Limb (tissue), 2 donors: Measurements from ENCODE around the gene AADACL2.
A peak's percentile ranks its signal among the peaks of the same experiment; 100 is the strongest.

Source experiments
- DNase-seq, 2 donors: peaks; one replicate each; pipeline ENCODE4 v3.0.0-alpha.2; 2016; ENCODE audit errors: extremely low spot score in 2 of 2

The AADACL2 gene, protein sequence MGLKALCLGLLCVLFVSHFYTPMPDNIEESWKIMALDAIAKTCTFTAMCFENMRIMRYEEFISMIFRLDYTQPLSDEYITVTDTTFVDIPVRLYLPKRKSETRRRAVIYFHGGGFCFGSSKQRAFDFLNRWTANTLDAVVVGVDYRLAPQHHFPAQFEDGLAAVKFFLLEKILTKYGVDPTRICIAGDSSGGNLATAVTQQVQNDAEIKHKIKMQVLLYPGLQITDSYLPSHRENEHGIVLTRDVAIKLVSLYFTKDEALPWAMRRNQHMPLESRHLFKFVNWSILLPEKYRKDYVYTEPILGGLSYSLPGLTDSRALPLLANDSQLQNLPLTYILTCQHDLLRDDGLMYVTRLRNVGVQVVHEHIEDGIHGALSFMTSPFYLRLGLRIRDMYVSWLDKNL

GRCh38 chr3:151733613-151734012 lies at the start of gene AADACL2:
Gene AADACL2 (plus strand): TSS chr3:151733927. CDS start chr3:151734036, 109 bp downstream.
- DNase-seq: no peak

DNA sequence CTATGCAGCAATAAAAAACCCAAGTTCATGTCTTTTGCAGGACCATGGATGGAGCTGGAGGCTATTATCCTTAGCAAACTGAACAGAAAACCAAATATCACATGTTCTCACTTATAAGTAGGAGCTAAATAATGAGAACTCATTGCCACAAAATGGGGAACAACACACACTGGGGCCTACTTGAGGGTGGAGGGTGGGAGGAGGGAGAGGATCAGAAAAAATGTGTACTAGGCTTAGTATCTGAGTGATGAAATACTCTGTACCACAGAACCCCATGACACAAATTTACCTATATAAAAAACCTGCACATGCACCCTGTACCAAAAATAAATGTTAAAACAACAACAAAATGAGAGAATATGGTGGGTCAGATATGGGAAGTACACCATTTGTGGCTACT lies 49.6 kb upstream of the AADACL2 start:
- DNase-seq: no peak

DNA sequence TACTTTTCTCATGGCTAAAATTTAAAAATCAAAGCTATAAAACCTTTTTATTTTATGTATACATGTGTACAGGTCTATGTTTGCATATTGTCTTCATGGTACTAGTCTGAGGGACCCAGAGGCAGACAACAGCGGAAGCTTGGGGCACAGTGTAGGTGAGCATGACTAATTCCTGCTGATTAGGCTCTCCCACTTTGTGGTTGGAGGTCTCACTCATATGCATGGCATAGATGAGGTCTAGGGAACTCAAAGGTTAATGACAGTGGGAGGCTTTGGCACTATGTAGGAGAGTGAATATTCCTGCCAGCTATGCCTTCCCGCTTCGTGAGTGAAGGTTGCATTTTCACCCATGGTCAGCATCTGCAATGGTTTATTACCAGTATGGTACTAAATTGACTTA lies 47.5 kb upstream of the AADACL2 start:
- DNase-seq: no peak

DNA sequence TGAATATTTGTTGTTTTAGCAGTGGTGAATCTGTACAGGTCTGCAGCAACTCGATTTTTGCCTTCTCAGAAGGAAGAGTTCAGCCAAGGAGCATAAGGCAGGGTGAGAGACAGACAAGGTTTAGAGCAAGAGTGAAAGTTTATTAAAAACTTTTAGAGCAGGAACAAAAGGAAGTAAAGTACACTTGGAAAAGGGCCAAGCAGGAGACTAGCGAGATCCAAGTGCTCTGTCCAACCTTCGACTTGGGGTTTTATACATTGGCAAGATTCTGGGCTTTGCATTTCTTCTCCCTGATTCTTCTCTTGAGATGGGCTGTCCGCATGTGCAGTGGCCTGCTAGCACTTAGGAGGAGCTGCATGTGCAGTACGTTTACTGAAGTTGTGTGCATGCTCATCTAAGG lies 46.7 kb upstream of the AADACL2 start:
- peak in 1 of 2 donors; percentile 53 for DNase-seq

DNA sequence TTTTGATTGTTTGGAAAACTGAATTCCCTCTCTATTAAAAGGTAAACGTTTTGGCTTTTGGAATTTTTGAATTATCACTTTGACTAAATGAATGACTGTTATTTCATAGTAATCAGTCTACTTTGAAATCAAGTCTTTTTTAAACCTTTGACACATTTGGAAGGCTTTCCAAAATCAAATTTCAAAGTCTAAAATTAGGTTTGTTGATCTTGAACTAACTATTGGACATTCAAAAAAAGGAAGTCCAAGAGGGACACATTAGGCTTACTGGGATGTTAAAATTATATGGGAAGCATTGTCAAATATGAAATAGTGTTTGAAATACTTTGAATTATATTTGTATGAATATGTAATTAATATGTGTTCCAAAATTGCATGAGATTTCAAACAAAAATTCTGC lies 45.2 kb upstream of the AADACL2 start:
- DNase-seq: no peak

DNA sequence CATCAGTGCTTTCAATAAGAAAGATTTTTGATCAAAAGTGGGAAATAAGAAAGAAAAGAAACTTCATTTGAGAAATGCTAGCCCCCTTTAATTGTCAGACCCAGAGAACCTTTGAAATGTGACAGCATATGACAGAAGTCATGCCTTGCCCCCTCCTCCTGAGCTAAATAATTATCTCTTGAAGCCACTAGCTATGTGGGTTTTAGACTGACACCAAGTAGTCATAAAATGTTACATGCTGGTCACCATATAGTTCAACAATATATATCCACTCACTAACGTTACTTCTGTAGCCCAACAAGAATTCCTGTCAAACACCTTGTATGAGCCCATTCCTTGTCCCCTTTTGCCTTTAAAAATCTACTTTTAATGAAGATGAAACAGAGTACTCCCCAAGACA lies 43.1 kb upstream of the AADACL2 start:
- no peak for DNase-seq

DNA sequence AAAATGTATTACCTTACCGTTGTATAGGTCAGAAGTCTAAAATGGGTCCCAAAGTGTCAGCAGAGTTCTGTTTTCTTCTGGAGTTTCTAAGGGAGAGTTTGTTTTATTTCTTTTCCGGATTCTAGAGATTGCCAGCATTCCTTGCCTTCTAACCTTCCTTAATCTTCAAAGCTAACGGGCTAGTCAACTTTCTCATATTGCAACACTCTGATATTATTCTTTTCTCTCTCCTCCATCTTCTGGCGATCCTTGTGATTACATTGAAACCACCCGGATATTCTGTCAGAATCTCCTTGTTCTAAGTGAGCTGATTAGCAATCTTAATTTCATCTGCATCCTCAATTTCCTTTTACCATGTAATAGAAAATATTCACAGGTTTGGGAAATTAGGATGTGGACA lies 36.2 kb upstream of the AADACL2 start:
- no peak for DNase-seq

GRCh38 chr3:151707216-151707615 lies 26.5 kb upstream of the AADACL2 start:
- no peak for DNase-seq

DNA sequence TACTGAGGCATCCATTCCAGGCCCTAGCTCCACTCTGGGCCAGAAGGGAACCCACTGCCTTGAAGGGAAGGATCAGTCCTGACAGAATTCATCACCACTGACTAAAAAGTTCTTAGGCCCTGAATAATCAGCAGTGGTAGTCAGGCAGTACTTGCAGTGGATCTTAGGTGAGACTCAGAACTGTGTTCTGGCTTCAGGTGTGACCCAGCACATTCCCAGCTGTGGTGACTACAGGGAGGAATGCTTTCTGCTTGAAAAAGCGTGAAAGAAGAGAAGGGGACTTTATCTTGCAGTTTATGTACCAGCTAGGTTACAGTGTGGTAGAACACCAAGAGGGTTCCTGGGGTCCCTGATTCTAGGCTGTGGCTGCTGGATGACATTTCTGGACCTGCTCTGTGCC lies 24.9 kb upstream of the AADACL2 start:
- DNase-seq: no peak

GRCh38 chr3:151709847-151710246 lies 23.9 kb upstream of the AADACL2 start:
- no peak for DNase-seq

- DNase-seq: no peak
Measured at GRCh38 chr3:151721294-151721693, 12.4 kb upstream of the AADACL2 start.

DNA sequence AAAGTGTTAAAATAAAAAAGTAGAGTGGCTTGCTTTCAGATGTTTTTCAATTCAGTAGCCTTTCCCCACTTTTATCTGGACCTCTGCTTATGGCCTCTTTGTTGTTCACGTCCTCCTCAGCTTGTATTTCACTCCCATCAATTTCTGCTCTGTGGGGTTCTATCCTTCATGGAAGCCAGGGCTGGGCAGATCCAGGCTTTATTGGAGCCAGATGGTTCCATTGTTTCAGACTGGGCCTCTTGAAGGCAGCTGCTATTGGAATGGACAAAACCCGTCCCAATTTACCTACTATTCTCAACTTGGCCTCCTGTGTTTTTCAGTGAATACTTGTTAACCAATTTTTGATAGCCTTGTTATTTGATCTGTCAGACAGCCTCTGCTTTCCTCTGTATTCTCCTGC lies 10.9 kb upstream of the AADACL2 start:
- DNase-seq: no peak

GRCh38 chr3:151724576-151725562 lies 8.9 kb upstream of the AADACL2 start:
- no peak for DNase-seq

DNA sequence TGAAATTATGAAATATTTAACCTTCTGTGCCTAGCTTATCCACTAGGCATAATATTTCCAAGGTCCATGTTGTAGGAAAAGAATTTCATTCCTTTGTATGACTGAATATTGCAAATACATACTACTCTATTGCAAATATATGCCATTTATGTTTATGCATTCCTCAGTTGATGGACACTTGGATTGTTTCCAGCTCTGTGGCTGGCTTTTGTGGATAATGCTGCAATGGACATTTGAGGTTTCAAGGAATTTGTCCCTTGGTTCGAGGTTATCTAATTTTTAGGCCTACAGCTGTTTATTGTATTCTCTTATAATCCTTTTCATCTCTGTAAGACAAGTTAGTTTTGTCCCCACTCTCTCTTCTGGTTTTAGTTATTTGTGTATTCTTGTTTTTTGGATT lies 7.7 kb upstream of the AADACL2 start:
- no peak for DNase-seq

- DNase-seq: no peak
Measured at GRCh38 chr3:151732861-151733260, 866 bp upstream of the AADACL2 start.

DNA sequence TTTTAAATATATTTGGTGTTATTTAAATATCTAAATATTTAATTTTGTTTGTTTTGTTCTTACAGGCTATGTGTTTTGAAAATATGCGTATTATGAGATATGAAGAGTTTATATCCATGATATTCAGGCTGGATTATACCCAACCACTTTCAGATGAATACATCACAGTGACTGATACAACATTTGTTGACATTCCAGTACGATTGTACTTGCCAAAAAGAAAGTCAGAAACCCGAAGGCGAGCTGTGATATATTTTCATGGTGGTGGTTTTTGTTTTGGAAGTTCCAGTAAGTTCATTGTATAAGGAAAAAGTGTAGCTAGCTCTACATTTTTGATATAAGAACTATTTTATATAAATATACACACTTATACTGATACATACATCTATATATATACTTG lies 6.9 kb downstream of the AADACL2 start:
- DNase-seq: no peak

DNA sequence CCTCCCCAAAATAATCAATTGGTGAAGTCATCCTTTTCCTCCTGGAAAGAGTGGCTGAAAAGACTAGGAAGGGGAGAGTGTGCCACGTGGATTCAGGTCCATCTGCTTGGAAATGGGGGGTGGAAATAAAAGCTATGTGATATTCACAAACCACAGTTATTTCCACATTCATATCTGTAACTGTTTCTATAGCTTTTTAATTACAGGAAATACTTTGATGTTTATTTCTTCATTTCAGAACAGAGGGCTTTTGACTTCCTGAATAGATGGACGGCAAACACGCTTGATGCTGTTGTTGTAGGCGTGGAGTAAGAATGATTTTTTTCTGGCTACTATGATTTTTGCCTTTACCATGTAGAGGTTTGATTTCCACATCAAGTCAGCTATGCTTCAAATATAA lies 10.1 kb downstream of the AADACL2 start:
- no peak for DNase-seq

GRCh38 chr3:151750181-151750580 lies 16.5 kb downstream of the AADACL2 start:
- no peak for DNase-seq

DNA sequence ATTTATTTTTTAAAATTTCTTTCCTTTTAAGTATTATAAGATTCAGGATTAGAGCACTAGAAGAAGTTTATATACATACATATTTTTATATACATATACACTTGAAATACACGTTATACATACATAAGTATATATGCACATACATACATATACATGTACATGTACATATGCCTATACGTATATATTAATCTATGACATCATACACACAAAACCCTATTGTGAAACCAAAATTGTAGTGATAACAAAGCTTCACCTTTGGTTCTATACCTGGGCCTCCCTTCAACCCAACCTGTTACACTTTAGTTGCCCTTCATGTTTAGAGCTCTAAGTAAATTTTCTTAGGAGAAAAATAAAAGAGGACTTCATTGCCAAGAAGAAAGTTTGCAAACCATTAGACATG lies 17.0 kb downstream of the AADACL2 start:
- no peak for DNase-seq

DNA sequence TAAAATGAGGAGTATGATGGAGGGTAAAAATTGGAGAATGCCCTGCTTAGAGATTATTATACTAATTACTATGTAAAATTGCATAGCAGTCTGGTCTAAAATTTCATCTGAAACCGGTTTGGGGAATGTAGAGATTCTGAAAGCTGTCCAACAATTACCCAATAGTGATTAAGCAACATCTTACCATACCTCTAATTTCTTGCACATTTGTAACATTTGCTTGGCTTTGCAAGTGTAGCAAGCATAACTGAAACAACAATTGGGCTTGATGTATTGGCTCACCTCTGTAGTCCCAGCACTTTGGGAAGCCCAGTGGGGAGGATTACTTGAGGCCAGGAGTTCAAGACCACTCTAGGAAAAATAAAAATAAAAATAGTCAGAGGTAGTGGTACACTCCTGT lies 17.4 kb downstream of the AADACL2 start:
- no peak for DNase-seq

DNA sequence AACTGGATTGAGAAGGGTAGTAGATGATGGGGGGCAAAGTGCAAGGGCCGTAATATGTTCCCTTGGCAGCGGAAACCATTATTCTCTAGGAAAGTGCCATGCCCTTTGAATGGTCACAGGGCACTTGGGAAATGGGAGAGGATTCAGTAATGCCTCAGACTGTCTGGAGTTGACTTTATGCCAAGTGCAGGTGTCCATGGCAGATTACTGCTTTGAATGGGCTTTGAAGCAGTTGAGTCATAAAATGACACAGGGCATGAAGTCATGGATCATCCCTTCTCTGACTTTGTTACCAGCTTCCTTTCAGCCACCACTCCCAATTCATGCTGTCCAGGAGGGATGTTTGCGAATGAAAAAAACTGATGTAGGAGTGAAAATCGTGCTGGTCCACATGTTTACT lies 20.1 kb downstream of the AADACL2 start:
- no peak for DNase-seq

- DNase-seq: no peak
Measured at GRCh38 chr3:151761581-151761980, 27.9 kb downstream of the AADACL2 start.
